ENCODE measurements around the gene MYO3B.

The MYO3B gene

GRCh38 chr2:170456914-170457313, 279.0 kb downstream of the MYO3B start:
- TF ChIP-seq CTCF (IDR thresholded peaks at IDR 0.05; ENCODE audit: low read depth, low read length, missing control alignments): no peak
- no peak overlapping the region for H3K4me3 ChIP-seq (ENCODE audit: low read depth, low read length)
- no peak for DNase-seq (ENCODE audit: low read depth)

- TF ChIP-seq CTCF (IDR thresholded peaks at IDR 0.05; ENCODE audit: low read depth, low read length, missing control alignments): no peak
- no peak for DNase-seq (ENCODE audit: low read depth)
- H3K4me3 ChIP-seq (ENCODE audit: low read depth, low read length): no peak overlapping the region
Observed at GRCh38 chr2:170457742-170458141, 279.8 kb downstream of the MYO3B start.

- no peak for TF ChIP-seq CTCF (IDR thresholded peaks at IDR 0.05; ENCODE audit: low read depth, low read length, missing control alignments)
- no peak for DNase-seq (ENCODE audit: low read depth)
- no peak overlapping the region for H3K4me3 ChIP-seq (ENCODE audit: low read depth, low read length)
Observed at GRCh38 chr2:170461889-170462288, 283.9 kb downstream of the MYO3B start.

GRCh38 chr2:170462433-170463205, 284.7 kb downstream of the MYO3B start:
- TF ChIP-seq CTCF (IDR thresholded peaks at IDR 0.05; ENCODE audit: low read depth, low read length, missing control alignments): no peak
- no peak for DNase-seq (ENCODE audit: low read depth)
- no peak overlapping the region for H3K4me3 ChIP-seq (ENCODE audit: low read depth, low read length)

- H3K4me3 ChIP-seq (ENCODE audit: low read depth, low read length): no peak overlapping the region
- TF ChIP-seq CTCF (IDR thresholded peaks at IDR 0.05; ENCODE audit: low read depth, low read length, missing control alignments): no peak
- no peak for DNase-seq (ENCODE audit: low read depth)
Observed at GRCh38 chr2:170463206-170463537, 285.2 kb downstream of the MYO3B start.

- no peak for DNase-seq (ENCODE audit: low read depth)
- no peak for TF ChIP-seq CTCF (IDR thresholded peaks at IDR 0.05; ENCODE audit: low read depth, low read length, missing control alignments)
- no peak overlapping the region for H3K4me3 ChIP-seq (ENCODE audit: low read depth, low read length)
Observed at GRCh38 chr2:170464268-170464667, 286.3 kb downstream of the MYO3B start.

GRCh38 chr2:170465241-170465640, 287.3 kb downstream of the MYO3B start:
- TF ChIP-seq CTCF (IDR thresholded peaks at IDR 0.05; ENCODE audit: low read depth, low read length, missing control alignments): no peak
- DNase-seq (ENCODE audit: low read depth): no peak
- H3K4me3 ChIP-seq (ENCODE audit: low read depth, low read length): no peak overlapping the region
